ENCODE data around the gene QSOX2.

GRCh38 chr9:136237486-136238341, 7.9 kb downstream of the QSOX2 start:
- TF ChIP-seq, protein P1, sequence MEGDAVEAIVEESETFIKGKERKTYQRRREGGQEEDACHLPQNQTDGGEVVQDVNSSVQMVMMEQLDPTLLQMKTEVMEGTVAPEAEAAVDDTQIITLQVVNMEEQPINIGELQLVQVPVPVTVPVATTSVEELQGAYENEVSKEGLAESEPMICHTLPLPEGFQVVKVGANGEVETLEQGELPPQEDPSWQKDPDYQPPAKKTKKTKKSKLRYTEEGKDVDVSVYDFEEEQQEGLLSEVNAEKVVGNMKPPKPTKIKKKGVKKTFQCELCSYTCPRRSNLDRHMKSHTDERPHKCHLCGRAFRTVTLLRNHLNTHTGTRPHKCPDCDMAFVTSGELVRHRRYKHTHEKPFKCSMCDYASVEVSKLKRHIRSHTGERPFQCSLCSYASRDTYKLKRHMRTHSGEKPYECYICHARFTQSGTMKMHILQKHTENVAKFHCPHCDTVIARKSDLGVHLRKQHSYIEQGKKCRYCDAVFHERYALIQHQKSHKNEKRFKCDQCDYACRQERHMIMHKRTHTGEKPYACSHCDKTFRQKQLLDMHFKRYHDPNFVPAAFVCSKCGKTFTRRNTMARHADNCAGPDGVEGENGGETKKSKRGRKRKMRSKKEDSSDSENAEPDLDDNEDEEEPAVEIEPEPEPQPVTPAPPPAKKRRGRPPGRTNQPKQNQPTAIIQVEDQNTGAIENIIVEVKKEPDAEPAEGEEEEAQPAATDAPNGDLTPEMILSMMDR (IDR thresholded peaks at IDR 0.05), result no peak
- TF ChIP-seq POLR2A (IDR thresholded peaks at IDR 0.05) (no peak), POLR2AphosphoS5 (IDR thresholded peaks at IDR 0.05) (no peak), EP300 (IDR thresholded peaks at IDR 0.05) (no peak)
